ENCODE data around the gene HIVEP1.

DNA sequence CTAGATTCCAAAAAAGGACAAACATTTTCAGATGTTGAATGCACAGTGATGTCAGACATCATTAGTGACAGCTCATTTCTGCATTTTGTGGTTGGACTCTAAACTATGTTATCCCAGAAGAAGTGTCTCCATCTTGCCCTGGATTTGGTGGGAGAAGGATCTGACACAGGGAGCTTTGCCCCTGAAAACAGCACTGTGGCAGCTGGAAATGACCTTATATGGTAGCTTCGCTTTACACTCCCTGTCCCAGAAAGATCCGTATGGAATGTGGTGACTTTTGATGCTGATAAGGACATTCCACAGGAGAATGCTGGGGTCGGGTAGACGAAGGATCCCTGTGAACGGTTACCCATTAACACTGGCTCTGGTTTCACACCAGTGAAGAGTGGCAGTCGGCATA, 190.9 kb downstream of the HIVEP1 start:
- TF ChIP-seq EZH2phosphoT487 (IDR thresholded peaks at IDR 0.05; ENCODE audit: low read depth), result no peak
- TF ChIP-seq CTCF (IDR thresholded peaks at IDR 0.05; ENCODE audit: low read depth, low read length), result no peak
